ENCODE data around the gene SUN1.

Gene SUN1

DNA sequence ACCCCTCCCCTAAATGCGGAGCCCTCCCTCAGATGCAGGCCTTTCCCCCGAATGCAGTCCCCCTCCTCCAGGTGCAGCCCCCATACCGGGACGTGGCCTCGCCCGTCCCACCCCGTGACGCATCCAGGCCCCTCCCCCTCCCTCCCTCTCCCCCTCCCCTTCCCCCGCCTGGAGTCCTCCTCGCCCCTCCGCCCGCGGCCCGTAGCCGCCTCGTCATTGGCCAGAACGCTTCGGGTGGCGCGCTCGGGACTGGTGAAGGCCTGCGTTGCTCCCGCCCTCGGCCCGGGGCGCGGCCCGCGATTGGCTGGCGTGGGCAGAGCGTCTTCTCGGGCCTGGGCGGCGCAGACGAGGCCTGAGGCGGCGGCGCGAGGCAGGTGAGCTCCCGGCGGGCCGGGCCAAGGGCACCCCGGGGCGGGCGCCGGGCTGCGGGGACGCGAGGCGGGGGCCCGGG is 16.0 kb upstream of the SUN1 start:
- H3K27ac ChIP-seq, result peak overlapping the region; percentile 67
- TF ChIP-seq ZFX (IDR thresholded peaks at IDR 0.05; ENCODE audit: borderline replicate concordance), result no peak
- TF ChIP-seq, protein P1, sequence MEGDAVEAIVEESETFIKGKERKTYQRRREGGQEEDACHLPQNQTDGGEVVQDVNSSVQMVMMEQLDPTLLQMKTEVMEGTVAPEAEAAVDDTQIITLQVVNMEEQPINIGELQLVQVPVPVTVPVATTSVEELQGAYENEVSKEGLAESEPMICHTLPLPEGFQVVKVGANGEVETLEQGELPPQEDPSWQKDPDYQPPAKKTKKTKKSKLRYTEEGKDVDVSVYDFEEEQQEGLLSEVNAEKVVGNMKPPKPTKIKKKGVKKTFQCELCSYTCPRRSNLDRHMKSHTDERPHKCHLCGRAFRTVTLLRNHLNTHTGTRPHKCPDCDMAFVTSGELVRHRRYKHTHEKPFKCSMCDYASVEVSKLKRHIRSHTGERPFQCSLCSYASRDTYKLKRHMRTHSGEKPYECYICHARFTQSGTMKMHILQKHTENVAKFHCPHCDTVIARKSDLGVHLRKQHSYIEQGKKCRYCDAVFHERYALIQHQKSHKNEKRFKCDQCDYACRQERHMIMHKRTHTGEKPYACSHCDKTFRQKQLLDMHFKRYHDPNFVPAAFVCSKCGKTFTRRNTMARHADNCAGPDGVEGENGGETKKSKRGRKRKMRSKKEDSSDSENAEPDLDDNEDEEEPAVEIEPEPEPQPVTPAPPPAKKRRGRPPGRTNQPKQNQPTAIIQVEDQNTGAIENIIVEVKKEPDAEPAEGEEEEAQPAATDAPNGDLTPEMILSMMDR (IDR thresholded peaks at IDR 0.05), result no peak

DNA sequence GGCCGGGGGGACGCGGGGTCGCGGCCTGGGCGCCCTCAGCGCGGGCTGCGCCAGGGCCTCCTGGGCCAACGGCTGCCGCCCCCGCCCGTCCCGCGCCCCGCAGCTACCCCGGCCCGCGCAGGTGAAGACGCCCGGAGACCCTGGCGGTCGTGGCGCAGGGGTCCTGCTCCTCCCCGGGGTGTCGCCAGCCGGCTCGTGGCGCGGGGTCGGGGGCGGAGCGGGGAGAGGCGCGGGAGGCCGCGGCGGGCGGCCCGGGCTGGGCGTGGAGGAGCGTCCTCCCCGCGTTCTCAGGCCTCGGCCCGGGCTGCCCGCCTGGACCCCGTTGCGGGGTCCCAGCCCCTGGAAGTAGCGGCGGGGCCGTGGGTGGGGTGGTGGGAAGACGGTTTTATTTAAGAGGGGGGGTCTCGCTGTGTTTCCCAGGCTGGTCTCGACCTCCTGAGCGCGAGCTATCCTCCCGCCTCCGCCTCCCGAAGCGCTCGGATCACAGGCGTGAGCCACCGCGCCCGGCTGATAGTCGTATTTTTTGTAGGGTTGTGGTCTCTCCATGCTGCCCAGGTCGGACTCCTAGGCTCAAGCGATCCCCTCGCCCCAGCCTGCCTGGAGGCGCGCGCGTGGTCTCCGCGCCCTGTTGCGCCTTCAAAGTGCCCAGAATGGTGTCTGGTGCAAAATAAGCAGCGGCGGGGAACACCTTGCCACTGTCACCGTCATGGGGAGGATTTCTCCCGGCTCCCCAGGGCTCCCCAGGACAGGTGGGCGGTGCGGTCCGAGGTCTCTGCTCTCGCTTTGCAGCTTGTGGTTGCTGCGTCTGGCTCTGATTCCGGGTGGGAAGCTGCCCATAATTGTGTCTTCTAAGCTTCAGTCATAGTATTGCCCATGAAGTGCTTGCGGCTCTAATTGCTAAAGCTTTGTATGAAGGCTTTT is 15.3 kb upstream of the SUN1 start:
- peak overlapping the region; percentile 67 for H3K27ac ChIP-seq
- TF ChIP-seq, protein P1 (IDR thresholded peaks at IDR 0.05), result no peak
- no peak for TF ChIP-seq ZFX (IDR thresholded peaks at IDR 0.05; ENCODE audit: borderline replicate concordance)

DNA sequence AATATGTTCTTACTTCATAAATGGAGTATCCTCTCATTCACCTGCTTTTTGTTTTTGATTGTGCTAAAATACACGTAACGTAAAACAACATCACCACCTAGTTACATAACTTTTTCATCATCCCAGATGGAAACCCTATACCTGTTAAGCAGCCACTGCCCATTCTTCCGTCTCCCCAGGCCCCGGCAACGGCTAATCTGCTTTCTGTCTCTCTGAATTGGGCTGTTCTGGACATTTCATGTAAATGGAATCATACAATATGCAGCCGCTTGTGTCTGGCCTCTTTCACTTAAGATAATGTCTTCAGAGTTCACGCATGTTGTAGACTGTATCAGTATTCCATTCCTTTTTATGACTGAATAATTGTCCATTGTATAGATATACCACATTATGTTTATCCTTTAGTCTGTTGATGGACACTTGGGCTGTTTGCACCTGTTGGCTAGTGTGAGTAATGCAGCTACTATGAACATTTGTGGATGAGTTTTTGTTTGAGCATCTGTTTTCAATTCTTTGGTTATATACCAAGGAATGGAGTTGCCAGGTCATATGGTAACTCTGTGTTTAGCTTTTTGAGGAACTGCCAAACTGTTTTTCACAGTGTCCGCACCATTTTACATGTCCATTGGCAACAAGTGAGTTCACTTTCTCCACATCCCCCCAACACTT is 14.1 kb upstream of the SUN1 start:
- no peak overlapping the region for H3K27ac ChIP-seq

GRCh38 chr7:820341-820740 is 11.9 kb upstream of the SUN1 start:
- H3K27ac ChIP-seq, result no peak overlapping the region
- TF ChIP-seq ZFX (IDR thresholded peaks at IDR 0.05; ENCODE audit: borderline replicate concordance), result no peak
- TF ChIP-seq, protein P1 (IDR thresholded peaks at IDR 0.05), result no peak

More for the DNA sequence above, 14.1 kb upstream of the SUN1 start:
- TF ChIP-seq ZFX (IDR thresholded peaks at IDR 0.05; ENCODE audit: borderline replicate concordance), result no peak
- TF ChIP-seq, protein P1 (IDR thresholded peaks at IDR 0.05), result peak; percentile 42

DNA sequence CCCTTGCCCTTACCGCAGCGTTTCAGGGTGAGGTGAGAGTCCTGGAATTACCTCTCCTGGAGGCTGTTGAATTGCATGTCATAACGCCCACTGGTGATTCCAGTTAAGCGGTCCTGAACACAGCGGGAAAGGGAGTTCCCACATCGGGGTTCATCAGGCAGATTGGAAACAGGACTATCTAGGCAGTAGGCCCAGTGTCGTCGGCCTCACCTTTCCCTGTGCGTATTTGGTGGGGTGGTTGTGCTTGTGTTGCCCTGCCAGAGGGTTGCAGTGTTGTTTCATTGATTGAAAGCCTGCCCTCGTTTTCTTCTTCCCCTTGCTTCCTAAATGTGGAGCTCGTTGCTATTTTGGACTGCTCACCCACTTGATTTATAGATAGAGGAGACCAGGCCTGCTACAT is 10.6 kb upstream of the SUN1 start:
- H3K27ac ChIP-seq, result no peak overlapping the region
- TF ChIP-seq ZFX (IDR thresholded peaks at IDR 0.05; ENCODE audit: borderline replicate concordance), result no peak
- TF ChIP-seq, protein P1 (IDR thresholded peaks at IDR 0.05), result no peak

- H3K27ac ChIP-seq, result no peak overlapping the region
- no peak for TF ChIP-seq ZFX (IDR thresholded peaks at IDR 0.05; ENCODE audit: borderline replicate concordance)
- TF ChIP-seq, protein P1 (IDR thresholded peaks at IDR 0.05), result peak; percentile 36
Observed at GRCh38 chr7:822692-823276, 9.5 kb upstream of the SUN1 start.
